ENCODE measurements around the gene CDH19. TPM values are rescaled to one million over a fixed set of nuclear protein-coding genes. Genes with fewer than 3 reads are reported as not detected.

Gene CDH19
- total RNA-seq, 1 donor from 2014 or later = not detected

DNA sequence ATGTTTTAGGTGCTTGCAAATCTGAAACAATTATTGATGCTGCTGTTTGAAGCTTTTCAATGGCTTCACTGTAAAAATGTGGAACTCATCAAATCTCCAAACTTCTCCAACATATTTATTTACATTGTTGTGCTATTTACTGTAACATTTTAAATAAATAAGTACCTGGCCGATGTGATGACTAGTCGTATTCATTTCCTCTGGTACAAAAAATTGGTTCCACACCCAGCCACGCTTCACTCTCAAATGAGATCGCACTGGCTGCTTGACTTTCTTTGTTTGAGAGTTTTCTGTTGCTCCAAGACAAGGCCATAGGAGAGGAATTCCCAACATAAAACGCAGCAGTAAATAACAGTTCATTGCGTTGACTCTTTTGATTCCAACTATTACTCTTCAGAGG lies 32.0 kb downstream of the CDH19 start:
- Mint-ChIP-seq H3K27ac (no peak overlapping the region), H3K36me3 (ENCODE audit: low read depth) (no peaks in the 10 kb centered on the region), H3K4me1 (no peaks in the 10 kb centered on the region), H3K4me3 (no peak overlapping the region), H3K9me3 (no peaks in the 10 kb centered on the region), H3K27me3 (no peaks in the 10 kb centered on the region)
- TF ChIP-seq, protein P1, sequence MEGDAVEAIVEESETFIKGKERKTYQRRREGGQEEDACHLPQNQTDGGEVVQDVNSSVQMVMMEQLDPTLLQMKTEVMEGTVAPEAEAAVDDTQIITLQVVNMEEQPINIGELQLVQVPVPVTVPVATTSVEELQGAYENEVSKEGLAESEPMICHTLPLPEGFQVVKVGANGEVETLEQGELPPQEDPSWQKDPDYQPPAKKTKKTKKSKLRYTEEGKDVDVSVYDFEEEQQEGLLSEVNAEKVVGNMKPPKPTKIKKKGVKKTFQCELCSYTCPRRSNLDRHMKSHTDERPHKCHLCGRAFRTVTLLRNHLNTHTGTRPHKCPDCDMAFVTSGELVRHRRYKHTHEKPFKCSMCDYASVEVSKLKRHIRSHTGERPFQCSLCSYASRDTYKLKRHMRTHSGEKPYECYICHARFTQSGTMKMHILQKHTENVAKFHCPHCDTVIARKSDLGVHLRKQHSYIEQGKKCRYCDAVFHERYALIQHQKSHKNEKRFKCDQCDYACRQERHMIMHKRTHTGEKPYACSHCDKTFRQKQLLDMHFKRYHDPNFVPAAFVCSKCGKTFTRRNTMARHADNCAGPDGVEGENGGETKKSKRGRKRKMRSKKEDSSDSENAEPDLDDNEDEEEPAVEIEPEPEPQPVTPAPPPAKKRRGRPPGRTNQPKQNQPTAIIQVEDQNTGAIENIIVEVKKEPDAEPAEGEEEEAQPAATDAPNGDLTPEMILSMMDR (IDR thresholded peaks at IDR 0.05) = no peak
- ATAC-seq (ENCODE audit: low read depth) (no peak), DNase-seq (no peak)
- ChIA-PET CTCF (no interaction called here), POLR2A (no interaction called here)
- intact Hi-C loops (cut with micrococcal nuclease) = no loop called here

GRCh38 chr18:66566616-66567015 lies 37.3 kb downstream of the CDH19 start:
- CTCF ChIA-PET = no interaction called here
- no peaks in the 10 kb centered on the region for H3K4me1 Mint-ChIP-seq
- no peaks in the 10 kb centered on the region for H3K9me3 Mint-ChIP-seq
- POLR2A ChIA-PET = no interaction called here
- H3K27ac Mint-ChIP-seq = no peak overlapping the region
- DNase-seq = no peak
- H3K4me3 Mint-ChIP-seq = no peak overlapping the region
- no peak for ATAC-seq (ENCODE audit: low read depth)
- no peaks in the 10 kb centered on the region for H3K27me3 Mint-ChIP-seq
- TF ChIP-seq, protein P1 (IDR thresholded peaks at IDR 0.05) = no peak
- H3K36me3 Mint-ChIP-seq (ENCODE audit: low read depth) = no peaks in the 10 kb centered on the region
- intact Hi-C loops (cut with micrococcal nuclease) = no loop called here

DNA sequence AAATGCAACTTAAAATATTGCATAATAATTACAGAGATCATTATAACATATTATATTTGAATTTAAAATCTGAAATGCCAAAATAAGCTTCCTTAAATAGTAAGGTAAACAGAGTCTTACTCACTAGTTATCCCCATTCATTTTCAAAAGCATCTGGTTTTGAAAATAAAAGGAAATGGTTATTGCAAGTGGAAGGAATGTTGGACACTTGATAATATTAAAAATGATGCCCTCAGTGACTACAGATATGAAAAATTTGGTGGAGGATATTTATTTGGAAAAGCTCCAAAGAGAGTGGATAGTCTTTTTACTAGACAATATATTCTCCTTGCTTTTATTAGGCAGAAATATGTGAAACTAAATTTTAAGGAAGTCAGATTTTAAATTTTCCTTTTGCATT lies 39.7 kb downstream of the CDH19 start:
- Mint-ChIP-seq H3K9me3 (no peaks in the 10 kb centered on the region), H3K36me3 (ENCODE audit: low read depth) (no peaks in the 10 kb centered on the region), H3K27me3 (no peaks in the 10 kb centered on the region), H3K4me3 (no peak overlapping the region), H3K27ac (no peak overlapping the region), H3K4me1 (no peaks in the 10 kb centered on the region)
- DNase-seq = no peak
- TF ChIP-seq, protein P1 (IDR thresholded peaks at IDR 0.05) = no peak
- CTCF ChIA-PET = no interaction called here
- intact Hi-C loops (cut with micrococcal nuclease) = no loop called here
- POLR2A ChIA-PET = no interaction called here
- no peak for ATAC-seq (ENCODE audit: low read depth)

DNA sequence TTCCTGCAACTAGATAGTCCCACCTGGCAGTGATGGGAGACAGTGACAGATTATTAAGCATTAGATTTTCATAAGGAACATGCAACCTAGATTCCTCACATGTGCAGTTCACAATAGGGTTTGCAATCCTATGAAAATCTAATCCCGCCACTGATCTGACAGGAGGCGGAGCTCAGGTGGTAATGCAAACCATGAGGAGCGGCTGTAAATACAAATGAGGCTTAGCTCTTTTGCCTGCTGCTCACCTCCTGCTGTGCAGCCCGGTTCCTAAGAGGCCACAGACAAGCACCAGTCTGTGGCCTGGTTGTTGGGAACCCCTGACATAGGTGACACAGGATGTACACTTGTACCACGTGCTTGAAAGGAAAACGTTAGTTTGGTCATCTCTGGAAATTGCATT lies 41.6 kb downstream of the CDH19 start:
- TF ChIP-seq, protein P1 (IDR thresholded peaks at IDR 0.05) = no peak
- Mint-ChIP-seq H3K4me1 (no peaks in the 10 kb centered on the region), H3K4me3 (no peak overlapping the region), H3K27me3 (no peaks in the 10 kb centered on the region), H3K9me3 (no peaks in the 10 kb centered on the region), H3K36me3 (ENCODE audit: low read depth) (no peaks in the 10 kb centered on the region), H3K27ac (no peak overlapping the region)
- ChIA-PET POLR2A (no interaction called here), CTCF (no interaction called here)
- DNase-seq = no peak
- intact Hi-C loops (cut with micrococcal nuclease) = no loop called here
- no peak for ATAC-seq (ENCODE audit: low read depth)

GRCh38 chr18:66560094-66560493 lies 43.8 kb downstream of the CDH19 start:
- DNase-seq (no peak), ATAC-seq (ENCODE audit: low read depth) (no peak)
- intact Hi-C loops (cut with micrococcal nuclease) = no loop called here
- Mint-ChIP-seq H3K4me3 (no peak overlapping the region), H3K27ac (no peak overlapping the region), H3K36me3 (ENCODE audit: low read depth) (no peaks in the 10 kb centered on the region), H3K9me3 (peaks cover 2% of the 10 kb centered on the region), H3K4me1 (no peaks in the 10 kb centered on the region), H3K27me3 (no peaks in the 10 kb centered on the region)
- POLR2A ChIA-PET = no interaction called here
- CTCF ChIA-PET = no interaction called here
- TF ChIP-seq, protein P1 (IDR thresholded peaks at IDR 0.05) = no peak
